ENCODE data around the gene QSOX2.

The QSOX2 gene

DNA sequence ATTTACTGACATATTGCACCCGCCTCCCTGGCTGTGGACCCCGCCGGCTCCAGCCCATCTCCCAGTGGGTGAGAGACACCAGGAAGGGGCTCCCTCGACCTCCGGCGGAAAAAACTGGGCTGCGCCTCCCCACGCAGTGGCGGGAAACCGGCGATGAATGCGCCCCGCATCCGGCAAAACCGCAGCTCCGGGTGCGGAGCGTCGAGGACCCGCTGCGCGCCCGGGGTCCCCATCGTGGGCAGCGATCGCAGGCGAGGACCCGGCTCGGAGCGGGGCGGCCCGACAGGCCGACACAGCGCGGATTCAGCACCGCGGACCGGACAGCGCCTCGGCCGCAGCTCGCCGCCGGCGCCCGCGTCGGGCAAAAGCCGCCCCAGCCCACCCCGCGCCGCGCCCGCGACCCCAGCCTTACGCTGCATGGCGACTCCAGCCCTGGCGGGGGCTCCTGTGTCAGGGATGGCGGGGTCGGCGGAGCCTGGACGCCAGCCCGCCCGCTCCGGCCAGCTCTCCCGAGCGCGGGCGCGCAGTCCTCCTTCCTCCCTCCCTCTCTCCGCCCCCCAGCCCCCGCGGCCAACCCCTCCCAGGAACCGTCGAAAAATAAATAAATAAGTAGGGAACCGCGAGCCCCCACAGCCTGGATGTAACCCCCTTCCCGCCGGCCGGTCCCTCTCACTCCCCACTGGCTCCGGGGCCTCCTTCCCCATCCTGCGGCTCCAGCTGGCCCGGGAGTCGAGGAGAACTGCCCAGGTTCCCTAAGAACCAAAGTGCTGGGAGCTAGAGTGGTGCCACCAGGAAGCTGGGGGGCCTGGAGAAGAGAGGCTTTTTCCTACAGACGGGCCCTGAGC is 43.8 kb downstream of the QSOX2 start:
- DNase-seq = no peak

DNA sequence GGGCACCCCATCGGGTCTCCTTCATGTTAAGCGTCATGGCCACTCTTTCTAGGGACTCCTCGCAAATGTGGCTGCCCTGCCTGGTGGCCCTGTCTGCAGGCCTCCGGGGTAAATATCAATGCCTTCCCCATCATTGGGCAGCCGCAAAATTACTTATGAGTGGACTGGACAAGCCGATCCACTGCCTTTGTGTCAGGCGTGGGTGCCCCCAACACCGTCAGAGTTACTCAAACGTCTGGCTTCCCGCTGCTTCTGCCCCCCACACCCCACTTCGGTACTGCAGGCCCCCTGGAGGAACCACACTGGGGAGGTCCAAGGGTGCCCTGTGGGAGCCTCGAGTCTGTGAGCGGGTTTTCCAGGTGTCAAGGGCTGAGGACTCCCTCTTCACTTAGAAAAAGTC is 44.4 kb downstream of the QSOX2 start:
- DNase-seq = no peak

DNA sequence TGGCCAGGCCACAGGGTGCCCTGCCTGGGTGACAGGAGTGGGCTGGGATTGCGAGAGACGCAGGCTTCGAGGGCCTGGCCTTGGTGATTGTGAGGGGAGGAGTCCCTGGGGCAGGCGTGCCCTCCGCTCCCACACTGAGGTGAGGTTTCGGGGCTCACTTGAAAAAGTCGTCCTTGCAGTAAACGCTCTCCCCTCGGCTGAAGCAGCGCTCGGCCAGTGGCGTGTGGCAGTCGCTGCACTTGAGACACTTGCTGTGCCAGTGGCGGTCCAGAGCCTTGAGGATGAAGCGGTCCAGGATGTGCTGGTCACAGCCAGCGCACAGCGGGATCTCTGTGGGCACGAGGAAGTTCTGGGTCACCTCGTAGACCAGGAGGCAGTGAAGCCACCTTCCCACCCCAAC is 45.2 kb downstream of the QSOX2 start:
- no peak for DNase-seq

DNA sequence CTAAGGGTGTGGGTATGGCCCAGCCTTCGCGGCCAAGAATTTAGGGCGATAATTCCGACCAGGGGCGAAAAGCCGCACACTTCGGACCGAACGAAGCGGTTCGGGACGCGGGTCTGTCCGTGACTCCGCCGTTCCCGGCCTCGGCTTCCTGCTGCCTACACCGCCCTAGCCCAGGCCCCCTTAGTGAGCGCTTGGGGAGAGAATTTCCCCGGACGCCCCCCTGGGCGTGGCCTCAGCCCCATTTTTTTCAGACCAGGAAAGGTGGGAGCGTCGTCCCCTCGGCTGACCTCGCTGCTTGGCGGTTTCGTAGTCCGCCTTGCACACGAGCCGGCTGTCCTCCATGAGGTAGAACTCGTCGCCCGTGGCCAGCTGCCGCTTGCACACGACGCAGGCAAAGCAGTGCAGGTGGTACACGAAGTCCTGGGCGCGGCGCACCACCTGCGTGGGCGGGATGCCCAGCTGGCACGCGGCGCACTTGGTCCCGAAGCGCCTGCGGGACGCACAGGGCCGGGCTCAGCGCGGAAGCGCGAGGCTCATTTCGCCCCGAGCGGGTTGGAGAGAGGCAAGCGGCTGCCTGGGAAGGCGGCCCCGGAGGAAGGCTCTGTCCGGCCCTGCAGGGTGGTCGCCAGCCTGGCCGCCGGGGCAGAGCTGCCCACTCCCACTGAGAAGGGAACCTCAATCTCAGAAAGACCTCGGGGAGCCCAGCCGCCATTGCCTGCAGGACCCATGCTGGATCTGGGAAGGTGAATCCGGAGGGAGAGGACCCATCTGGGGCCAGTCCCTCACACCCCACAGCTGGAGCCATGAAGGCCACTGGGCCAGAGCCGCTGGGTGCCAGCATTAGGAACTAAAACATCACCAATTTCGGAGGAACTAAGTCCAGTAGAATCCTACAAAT is 46.0 kb downstream of the QSOX2 start:
- no peak for DNase-seq

GRCh38 chr9:136198605-136199083 is 47.0 kb downstream of the QSOX2 start:
- DNase-seq = no peak

DNA sequence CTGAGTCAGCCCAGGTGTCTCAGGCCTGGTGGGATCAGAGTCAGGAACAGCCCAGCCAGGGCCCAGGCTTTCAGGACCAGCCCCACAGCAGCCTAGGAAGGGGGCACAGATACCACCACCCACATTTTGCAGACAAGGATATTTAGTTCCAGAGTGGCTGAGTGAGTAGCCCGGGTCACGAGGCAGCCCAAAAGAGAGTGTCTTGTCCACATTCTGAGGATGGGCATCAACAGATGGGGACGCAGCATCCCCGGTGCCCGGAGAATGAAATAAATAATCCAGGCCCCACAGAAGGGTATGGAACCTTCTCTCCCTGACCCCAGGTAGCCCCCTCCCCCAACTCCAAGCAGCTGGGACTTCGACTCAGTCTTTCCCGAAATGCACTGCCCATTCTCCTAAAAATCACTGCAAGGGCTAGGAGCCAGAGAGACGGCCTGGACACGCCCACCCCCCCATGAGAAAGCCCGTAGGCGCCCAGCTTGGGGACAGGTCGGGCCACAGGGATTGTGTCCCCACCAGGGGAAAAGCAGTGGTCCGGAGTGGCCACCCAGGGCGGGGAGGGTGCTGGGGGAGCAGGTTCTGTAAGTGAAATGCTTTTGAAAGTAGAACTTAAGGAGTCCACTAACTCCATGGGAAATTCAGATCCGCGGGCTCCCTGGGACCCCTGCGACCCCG is 47.5 kb downstream of the QSOX2 start:
- no peak for DNase-seq

GRCh38 chr9:136197084-136197875 is 48.3 kb downstream of the QSOX2 start:
- DNase-seq = no peak

DNA sequence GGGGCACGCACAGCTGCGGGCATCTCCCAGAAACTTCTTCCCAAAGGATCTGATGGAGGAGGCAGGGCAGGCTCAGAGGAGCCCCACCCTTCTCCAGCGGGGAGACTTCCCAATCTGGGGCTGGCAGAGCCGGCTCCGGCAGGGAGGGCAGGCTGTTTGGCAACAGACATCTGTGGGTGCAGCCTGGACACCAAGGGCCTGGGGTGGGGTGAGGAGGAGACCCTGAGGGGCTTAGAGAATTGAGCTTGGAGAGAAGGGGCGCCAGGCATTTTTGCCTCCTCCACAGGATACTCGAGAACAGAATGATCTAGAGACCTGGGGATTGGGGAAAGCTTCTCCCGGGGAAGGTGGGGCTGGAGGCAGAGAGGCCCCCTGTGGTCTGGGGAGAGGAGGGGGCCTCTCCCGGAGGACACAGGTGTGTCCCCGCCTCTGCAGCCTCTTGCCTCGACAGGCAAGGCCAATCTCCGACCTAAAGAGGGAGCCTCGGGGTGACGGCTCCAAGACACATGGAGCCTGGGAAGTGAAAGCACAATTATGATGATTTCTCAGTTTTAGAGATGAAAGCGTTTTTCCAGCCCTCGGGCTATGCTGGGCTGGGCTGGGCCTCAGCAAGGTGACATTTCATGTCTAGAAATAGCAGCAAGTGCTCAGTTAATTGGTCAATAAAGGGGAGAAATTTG is 49.1 kb downstream of the QSOX2 start:
- DNase-seq = no peak

DNA sequence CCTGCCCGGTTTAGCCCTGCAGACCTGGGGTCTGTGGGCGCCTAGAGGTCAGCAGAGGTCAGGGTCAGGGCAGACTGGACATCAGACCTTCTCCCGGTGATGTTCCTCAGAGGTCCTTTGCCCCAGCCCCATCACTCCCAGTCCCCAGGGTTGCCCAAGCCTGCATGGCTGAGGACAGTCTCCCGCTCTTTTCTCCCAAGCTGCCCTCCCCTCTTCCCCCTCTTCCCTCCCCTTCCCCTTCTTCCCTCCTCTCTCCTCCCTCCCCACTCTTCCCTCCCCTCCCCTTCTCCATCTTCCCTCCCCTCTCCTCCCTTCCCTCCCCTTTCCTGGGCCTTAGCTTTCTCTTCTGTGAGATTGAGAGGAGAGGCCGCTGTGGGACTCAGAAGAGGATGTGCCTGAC is 51.1 kb downstream of the QSOX2 start:
- no peak for DNase-seq

DNA sequence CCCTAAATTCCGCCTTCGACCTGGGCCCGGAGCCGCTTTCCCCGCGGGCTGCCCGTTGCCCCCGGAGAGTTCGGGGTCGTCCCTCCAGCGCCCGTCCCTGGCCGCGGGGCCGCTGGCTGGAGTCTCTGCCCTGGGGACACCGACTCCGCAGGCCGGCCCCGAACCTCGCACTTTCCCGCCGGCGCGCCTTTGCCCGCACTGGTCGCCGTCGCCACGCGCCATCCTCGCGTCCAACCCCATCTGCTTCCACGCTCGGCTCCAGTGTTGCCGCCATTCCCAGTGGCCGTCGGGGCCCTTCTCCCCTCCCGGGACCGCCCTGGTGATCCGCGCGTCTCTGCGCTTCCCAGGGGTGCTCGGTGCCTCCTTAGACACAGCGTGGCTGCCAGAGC is 51.7 kb downstream of the QSOX2 start:
- DNase-seq = no peak

- no peak for DNase-seq
Measured at GRCh38 chr9:136193127-136193890, 52.3 kb downstream of the QSOX2 start.

DNA sequence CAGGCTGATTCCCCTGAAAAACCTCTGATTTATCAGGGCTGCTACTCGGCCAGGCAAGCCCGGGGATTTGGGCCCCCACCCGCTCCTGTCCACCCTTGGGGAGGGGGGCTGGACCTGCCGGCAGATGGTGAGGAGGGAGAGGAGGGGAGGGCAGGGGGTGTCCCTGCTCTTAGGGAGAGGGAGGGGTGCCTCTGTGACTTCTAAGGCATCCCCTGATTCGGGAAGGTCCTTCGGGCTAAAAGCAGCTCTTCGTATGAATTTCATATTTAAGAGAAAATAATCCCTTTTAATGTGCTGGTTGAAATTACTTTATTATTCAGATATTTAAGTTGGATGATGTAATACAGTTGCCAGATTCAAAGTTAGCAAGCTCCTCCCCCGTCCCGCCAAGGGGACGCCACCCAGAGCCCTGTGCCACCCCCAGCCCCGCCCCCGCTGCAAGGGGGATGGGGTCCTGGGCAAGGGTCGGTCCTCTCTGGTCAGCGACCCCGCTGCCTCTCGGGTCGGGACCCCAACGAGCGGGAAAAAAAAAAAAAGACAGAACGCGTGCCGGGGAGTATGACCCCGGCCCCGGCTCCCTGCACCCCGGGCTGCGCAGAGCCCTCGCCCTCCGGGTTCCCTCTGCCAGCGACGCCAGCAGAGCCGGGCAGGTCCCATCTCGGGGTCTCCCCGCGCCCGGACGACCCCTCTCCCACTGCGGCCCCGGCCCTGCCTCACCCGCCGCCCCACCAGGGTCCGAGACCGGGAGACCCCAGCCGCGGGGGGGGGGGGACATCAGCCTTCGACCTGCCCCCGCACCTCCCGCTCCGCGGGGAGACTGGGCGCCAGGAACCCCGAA is 53.1 kb downstream of the QSOX2 start:
- DNase-seq = no peak

- DNase-seq = no peak
Measured at GRCh38 chr9:136191960-136192286, 53.7 kb downstream of the QSOX2 start.

GRCh38 chr9:136191099-136191959 is 54.3 kb downstream of the QSOX2 start:
- DNase-seq = no peak

DNA sequence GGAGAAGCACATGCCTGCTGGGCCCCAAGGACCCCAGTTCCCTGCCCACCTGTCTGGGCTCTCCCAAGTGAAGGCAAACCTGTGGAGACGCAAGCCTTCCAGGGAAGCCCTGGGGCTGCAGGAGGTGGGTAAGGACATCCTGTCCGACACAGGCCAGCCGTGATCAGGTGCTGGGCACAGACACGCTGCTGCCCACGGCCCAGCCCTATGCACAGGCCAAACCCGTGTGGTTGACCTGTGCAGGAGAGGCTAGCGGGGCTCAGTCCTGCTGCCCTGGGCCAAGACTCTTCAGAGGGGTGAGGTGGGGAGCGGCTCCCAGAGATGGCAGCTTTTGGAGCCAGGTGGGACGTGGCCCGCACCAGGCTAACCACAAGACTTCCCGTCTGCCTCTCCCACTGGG is 55.0 kb downstream of the QSOX2 start:
- DNase-seq = no peak

- no peak for DNase-seq
Measured at GRCh38 chr9:136190237-136190601, 55.4 kb downstream of the QSOX2 start.

DNA sequence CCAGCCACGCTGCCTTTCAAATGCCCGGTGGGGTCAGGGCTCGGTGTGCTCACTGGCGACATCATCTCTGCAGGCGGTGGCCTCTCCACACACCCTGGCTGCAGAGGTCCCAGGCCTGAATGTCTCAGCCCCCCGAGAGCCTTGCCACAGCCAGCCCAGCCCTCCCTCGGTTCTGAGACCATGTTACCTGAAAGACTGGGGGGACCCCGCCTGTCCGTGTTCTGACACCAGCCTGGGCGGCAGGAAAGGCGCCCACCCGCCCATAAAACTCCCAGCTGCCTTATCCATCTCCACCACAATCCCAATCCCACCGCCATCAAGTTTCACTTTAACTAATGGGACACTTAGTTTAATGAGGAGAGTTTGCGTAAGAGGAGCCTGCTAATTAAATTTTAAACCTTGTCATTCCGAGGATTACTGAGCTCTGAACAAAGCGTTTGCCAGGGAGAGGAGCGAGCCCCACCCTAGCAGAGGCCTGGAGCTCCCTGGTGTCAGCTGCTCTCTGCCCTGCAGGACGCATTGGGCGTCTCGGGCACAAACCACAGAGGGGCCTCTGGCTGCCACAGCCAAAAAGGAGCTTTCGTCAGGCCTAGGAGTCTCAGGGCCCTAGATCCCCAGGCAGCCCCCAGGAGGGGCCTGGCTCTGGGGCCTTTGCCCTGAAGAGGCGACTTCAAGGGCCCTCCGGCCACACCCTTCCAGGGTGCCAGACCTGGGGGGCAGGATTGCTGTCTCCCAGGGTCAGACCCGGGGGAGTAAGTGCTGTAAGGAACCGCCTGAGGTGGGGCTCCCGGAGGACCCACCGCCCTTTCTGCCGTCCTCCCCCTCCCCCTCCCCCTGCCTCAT is 56.0 kb downstream of the QSOX2 start:
- no peak for DNase-seq

Measured in activated CD8-positive, alpha-beta memory T cell treated with anti-CD3 and anti-CD28 coated beads, Interleukin-2, amount 50 U/mL, for 48 hours (primary cell).